ENCODE data around the gene CACNA1G.

CACNA1G gene

DNA sequence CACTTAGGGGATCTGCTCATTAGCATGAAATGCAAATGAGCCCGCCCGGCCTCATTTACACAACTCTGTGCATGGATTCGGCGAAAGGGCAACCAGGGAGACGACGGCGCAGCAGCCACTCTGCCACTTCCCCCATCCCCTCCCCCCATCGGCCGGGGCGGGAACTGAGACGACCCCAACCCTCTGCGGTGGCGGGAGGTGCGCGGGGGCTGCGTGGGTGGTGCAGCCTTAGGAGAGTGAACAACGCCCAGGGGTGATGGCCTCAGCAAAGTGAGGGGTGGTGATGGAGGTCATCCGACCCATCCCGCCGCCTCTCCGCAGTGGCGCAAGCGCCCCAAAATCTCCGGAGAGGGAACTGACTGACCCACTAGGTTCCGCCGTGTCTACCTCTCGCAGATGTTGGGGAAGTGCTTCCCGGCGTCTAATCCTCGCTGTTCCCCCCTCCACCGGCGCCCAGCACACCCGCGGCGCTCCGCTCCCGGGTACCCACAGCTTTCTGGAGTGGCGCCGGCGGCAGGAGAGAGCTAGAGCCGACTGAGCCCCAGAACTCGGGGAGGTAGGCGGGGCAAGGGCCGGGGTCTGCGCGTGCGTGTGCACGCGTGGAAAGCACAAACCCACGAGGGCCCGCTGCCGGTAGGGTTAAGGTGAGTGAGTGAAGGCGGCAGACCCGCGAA, 1.4 kb upstream of the CACNA1G start:
- H3K79me2 ChIP-seq (ENCODE audit: insufficient read depth, low read length) = no peaks in the 10 kb centered on the region
- peaks cover 20% of the 10 kb centered on the region for H3K27me3 ChIP-seq (ENCODE audit: insufficient read depth, low read length, poor library complexity)
- H3K4me2 ChIP-seq (ENCODE audit: insufficient read depth, low read length) = no peak overlapping the region
- H3K4me3 ChIP-seq (ENCODE audit: low read depth in 1 of 2, low read length in 2 of 2) = no peak overlapping the region
- no peaks in the 10 kb centered on the region for H3K4me1 ChIP-seq (ENCODE audit: insufficient read depth, low read length)
- ATAC-seq (ENCODE audit: insufficient read depth, low read depth) = no peak
- TF ChIP-seq EZH2 (IDR thresholded peaks at IDR 0.05; ENCODE audit: borderline replicate concordance, low read depth, low read length, severe bottlenecking) = no peak
- TF ChIP-seq, protein P1, sequence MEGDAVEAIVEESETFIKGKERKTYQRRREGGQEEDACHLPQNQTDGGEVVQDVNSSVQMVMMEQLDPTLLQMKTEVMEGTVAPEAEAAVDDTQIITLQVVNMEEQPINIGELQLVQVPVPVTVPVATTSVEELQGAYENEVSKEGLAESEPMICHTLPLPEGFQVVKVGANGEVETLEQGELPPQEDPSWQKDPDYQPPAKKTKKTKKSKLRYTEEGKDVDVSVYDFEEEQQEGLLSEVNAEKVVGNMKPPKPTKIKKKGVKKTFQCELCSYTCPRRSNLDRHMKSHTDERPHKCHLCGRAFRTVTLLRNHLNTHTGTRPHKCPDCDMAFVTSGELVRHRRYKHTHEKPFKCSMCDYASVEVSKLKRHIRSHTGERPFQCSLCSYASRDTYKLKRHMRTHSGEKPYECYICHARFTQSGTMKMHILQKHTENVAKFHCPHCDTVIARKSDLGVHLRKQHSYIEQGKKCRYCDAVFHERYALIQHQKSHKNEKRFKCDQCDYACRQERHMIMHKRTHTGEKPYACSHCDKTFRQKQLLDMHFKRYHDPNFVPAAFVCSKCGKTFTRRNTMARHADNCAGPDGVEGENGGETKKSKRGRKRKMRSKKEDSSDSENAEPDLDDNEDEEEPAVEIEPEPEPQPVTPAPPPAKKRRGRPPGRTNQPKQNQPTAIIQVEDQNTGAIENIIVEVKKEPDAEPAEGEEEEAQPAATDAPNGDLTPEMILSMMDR (IDR thresholded peaks at IDR 0.05; ENCODE audit: borderline replicate concordance, extremely low read depth, low read length, poor library complexity, severe bottlenecking) = no peak
- peaks cover 9% of the 10 kb centered on the region; the same call in 1 of the 2 replicates for H4K20me1 ChIP-seq (ENCODE audit: insufficient read depth, low read length)
- DNase-seq = no peak
- H3K9me3 ChIP-seq (ENCODE audit: insufficient read depth, low read length, severe bottlenecking) = no peaks in the 10 kb centered on the region
- no peak overlapping the region for H3K27ac ChIP-seq (ENCODE audit: low read length)
- H3K9ac ChIP-seq (ENCODE audit: low read depth, low read length) = no peak overlapping the region
- no peak overlapping the region for H2AFZ ChIP-seq (ENCODE audit: low read depth, low read length)
- H3K36me3 ChIP-seq (ENCODE audit: insufficient read depth, low read length) = no peaks in the 10 kb centered on the region

DNA sequence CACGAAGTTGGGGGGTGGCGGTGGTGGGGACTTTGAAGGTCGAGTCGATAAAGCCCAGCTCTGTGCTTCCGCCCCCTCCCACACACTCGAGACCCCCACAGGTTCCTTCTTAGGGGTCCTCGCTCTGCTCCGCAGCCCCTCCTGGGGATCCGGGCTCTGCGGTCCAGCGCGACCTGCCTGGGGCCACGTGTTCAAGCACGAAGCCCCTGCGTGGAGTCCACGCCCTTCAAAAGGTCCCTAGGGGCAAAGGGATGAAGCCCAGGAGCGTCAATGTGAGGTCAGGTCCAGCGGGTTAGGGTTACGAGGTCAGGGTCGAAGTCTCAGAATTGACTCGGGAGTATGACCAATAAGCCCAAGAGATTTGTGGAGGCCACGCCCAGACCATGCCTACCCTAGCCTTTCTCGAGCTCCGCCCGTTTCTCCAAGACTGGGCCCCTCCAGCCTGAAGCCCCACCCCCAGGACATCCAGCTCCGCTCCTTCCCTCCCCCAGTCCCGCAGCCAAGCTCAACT, 786 bp upstream of the CACNA1G start:
- peaks cover 21% of the 10 kb centered on the region for H3K27me3 ChIP-seq (ENCODE audit: insufficient read depth, low read length, poor library complexity)
- ATAC-seq (ENCODE audit: insufficient read depth, low read depth) = no peak
- no peak for DNase-seq
- TF ChIP-seq, protein P1 (IDR thresholded peaks at IDR 0.05; ENCODE audit: borderline replicate concordance, extremely low read depth, low read length, poor library complexity, severe bottlenecking) = no peak
- TF ChIP-seq EZH2 (IDR thresholded peaks at IDR 0.05; ENCODE audit: borderline replicate concordance, low read depth, low read length, severe bottlenecking) = no peak
- H3K9ac ChIP-seq (ENCODE audit: low read depth, low read length) = no peak overlapping the region
- H2AFZ ChIP-seq (ENCODE audit: low read depth, low read length) = no peak overlapping the region
- no peaks in the 10 kb centered on the region for H3K36me3 ChIP-seq (ENCODE audit: insufficient read depth, low read length)
- no peaks in the 10 kb centered on the region for H3K9me3 ChIP-seq (ENCODE audit: insufficient read depth, low read length, severe bottlenecking)
- no peak overlapping the region for H3K4me2 ChIP-seq (ENCODE audit: insufficient read depth, low read length)
- H4K20me1 ChIP-seq (ENCODE audit: insufficient read depth, low read length) = peaks cover 9% of the 10 kb centered on the region; the same call in 1 of the 2 replicates
- no peak overlapping the region for H3K4me3 ChIP-seq (ENCODE audit: low read depth in 1 of 2, low read length in 2 of 2)
- no peaks in the 10 kb centered on the region for H3K4me1 ChIP-seq (ENCODE audit: insufficient read depth, low read length)
- H3K79me2 ChIP-seq (ENCODE audit: insufficient read depth, low read length) = no peaks in the 10 kb centered on the region
- no peak overlapping the region for H3K27ac ChIP-seq (ENCODE audit: low read length)

DNA sequence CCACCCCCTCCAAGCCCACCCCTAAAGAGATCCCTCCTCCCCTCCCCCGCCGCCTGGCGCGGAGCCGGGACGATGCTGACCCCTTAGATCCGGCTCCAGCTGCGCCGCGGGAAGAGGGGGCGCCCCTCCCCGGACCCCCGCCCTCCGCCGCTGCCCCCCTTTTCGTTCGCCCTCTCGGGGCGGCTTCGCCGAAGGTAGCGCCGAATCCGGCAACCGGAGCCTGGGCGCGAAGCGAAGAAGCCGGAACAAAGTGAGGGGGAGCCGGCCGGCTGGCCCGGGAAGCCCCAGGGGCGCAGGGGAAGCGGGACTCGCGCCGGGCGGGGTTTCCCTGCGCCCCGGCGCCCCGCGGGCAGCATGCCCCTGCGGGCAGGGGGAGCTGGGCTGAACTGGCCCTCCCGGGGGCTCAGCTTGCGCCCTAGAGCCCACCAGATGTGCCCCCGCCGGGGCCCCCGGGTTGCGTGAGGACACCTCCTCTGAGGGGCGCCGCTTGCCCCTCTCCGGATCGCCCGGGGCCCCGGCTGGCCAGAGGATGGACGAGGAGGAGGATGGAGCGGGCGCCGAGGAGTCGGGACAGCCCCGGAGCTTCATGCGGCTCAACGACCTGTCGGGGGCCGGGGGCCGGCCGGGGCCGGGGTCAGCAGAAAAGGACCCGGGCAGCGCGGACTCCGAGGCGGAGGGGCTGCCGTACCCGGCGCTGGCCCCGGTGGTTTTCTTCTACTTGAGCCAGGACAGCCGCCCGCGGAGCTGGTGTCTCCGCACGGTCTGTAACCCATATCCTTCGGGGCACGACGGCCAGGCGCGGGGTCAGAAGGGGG, 623 bp downstream of the CACNA1G start:
- Histone ChIP-seq H3K27me3 (ENCODE audit: insufficient read depth, low read length, poor library complexity) (peaks cover 21% of the 10 kb centered on the region), H3K9me3 (ENCODE audit: insufficient read depth, low read length, severe bottlenecking) (no peaks in the 10 kb centered on the region), H3K79me2 (ENCODE audit: insufficient read depth, low read length) (no peaks in the 10 kb centered on the region), H3K4me3 (ENCODE audit: low read depth in 1 of 2, low read length in 2 of 2) (no peak overlapping the region), H3K4me1 (ENCODE audit: insufficient read depth, low read length) (no peaks in the 10 kb centered on the region), H4K20me1 (ENCODE audit: insufficient read depth, low read length) (peaks cover 9% of the 10 kb centered on the region; the same call in 1 of the 2 replicates), H3K27ac (ENCODE audit: low read length) (no peak overlapping the region), H3K4me2 (ENCODE audit: insufficient read depth, low read length) (no peak overlapping the region), H2AFZ (ENCODE audit: low read depth, low read length) (no peak overlapping the region), H3K9ac (ENCODE audit: low read depth, low read length) (no peak overlapping the region), H3K36me3 (ENCODE audit: insufficient read depth, low read length) (no peaks in the 10 kb centered on the region)
- DNase-seq = no peak
- TF ChIP-seq, protein P1 (IDR thresholded peaks at IDR 0.05; ENCODE audit: borderline replicate concordance, extremely low read depth, low read length, poor library complexity, severe bottlenecking) = no peak
- no peak for TF ChIP-seq EZH2 (IDR thresholded peaks at IDR 0.05; ENCODE audit: borderline replicate concordance, low read depth, low read length, severe bottlenecking)
- ATAC-seq (ENCODE audit: insufficient read depth, low read depth) = no peak
